Prostate gland (tissue), 2 donors: ENCODE data around the gene SRM. TPM values are rescaled to one million over a fixed set of nuclear protein-coding genes. Genes with fewer than 3 reads are reported as not detected.

ENCODE experiments used
- DNase-seq: peaks from one replicate; pipeline ENCODE4 v3.0.0-alpha.2; 2019; ENCODE audit warnings: low spot score
- H3K27ac ChIP-seq, 2 donors: fragments of 200-600 bp; sonication (generic); 2 replicates each; pipeline ENCODE4 v1.5.1; 2017 to 2019
- H3K27me3 ChIP-seq: fragments of 200-600 bp; sonication (generic); replicated peaks from 2 replicates; pipeline ENCODE4 v1.5.1; 2019; ENCODE audit not compliant: insufficient read depth
- H3K36me3 ChIP-seq, 2 donors: fragments of 200-600 bp; sonication (generic); 1 replicate in 1 of 2; 2 replicates in 1 of 2; pipeline versions ENCODE4 v1.5.1 to v1.8.1; 2017 to 2019
- H3K4me1 ChIP-seq: fragments of 200-600 bp; sonication (generic); replicated peaks from 2 replicates; pipeline ENCODE4 v1.5.1; 2019
- H3K4me3 ChIP-seq, 2 donors: fragments of 200-600 bp; sonication (generic); 2 replicates each; pipeline ENCODE4 v1.5.1; 2017 to 2019
- H3K9me3 ChIP-seq: fragments of 200-600 bp; sonication (generic); 2 replicates; pipeline ENCODE4 v1.5.1; 2017
- POLR2A ChIP-seq: fragments of 450-650 bp; IDR thresholded peaks from one replicate; pipeline ENCODE4 v1.6.1; 2016; ENCODE audit warnings: antibody characterized with exemption, mild to moderate bottlenecking
- POLR2AphosphoS5 ChIP-seq: sonication (generic); formaldehyde crosslinking; IDR thresholded peaks from one replicate; pipeline ENCODE4 v1.6.1; 2017; ENCODE audit warnings: antibody characterized with exemption
- WGBS: methylation state at CpG from one replicate; pipeline ENCODE4 v1.1.5; 2018; 5-methylcytosine and 5-hydroxymethylcytosine counted together
- intact Hi-C: fragments of 100-400 bp; cut with DNase I; formaldehyde crosslinking; loops from one replicate; pipeline ENCODE4 v1.14.2; 2022
- total RNA-seq, 2 donors: library from RNA; depleted of rRNA; stranded (reverse); fragments of >200 nt; gene quantifications; one replicate each; pipeline ENCODE4 v1.1.0, GENCODE V29; 2016
- TF ChIP-seq, protein P1 (sequence below), 4 experiments: fragments of 200-600 bp in 2 of 4; fragments of 450-650 bp in 2 of 4; sonication (generic) in 2 of 4; IDR thresholded peaks; 1 replicate in 3 of 4; 2 replicates in 1 of 4; pipeline ENCODE4 v1.5.1; 2016 to 2019; ENCODE audit warnings: antibody characterized with exemption in 4 of 4, mild to moderate bottlenecking in 2 of 4, moderate library complexity in 2 of 4

Gene SRM
- total RNA-seq, 2 donors from 2014 or later: 39.3 to 89.2 TPM

DNA sequence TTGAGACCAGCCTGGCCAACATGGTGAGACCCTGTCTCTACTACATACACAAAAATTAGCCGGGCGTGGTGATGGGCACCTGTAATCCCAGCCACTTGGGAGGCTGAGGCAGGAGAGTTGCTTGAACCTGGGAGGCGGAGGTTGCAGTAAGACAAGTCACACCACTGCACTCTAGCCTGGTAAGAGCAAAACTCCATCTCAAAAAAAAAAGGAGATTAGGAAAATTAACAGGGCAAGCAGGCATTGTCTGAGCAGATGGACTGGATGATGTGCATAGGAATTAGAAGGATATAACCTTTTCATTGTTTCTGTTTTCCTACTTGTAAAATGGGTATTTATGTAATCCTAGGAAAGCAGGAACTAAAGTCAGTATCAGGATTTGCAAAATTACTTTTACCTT, 31.8 kb downstream of the SRM start:
- no peaks in the 10 kb centered on the region for H3K36me3 ChIP-seq
- WGBS: 83% methylated on average over 3 of the region's 3 CpGs
- intact Hi-C loops: no loop called here
- H3K27me3 ChIP-seq: no peaks in the 10 kb centered on the region
- no peaks in the 10 kb centered on the region for H3K9me3 ChIP-seq
- H3K4me1 ChIP-seq: no peaks in the 10 kb centered on the region
- no peak overlapping the region for H3K4me3 ChIP-seq
- H3K27ac ChIP-seq: no peak overlapping the region
- DNase-seq: no peak
- TF ChIP-seq POLR2AphosphoS5: no peak

DNA sequence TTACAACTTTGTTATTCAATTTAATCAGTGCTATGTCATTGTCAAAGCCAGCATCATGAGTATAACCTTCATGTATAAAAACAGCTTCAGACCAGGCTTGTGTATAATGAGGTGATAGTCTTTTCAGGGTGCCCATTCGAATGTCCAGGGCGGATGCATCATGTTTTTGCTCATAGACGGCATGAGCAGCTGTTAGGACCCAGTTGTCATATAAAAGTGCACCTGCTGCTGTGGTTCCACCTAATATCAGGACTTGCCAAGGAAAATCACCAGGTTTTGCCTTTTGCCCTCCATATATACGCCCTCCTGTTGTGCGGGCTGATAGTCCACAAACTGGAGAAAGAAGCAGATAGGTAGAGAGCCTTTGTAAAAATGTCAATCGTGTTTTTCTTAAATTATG, 32.5 kb downstream of the SRM start:
- Histone ChIP-seq H3K4me1 (no peaks in the 10 kb centered on the region), H3K27me3 (no peaks in the 10 kb centered on the region), H3K36me3 (peaks cover 1 to 3% of the 10 kb centered on the region in 2 donors), H3K9me3 (no peaks in the 10 kb centered on the region), H3K27ac (no peak overlapping the region), H3K4me3 (no peak overlapping the region)
- TF ChIP-seq POLR2AphosphoS5 (no peak), POLR2A (no peak)
- TF ChIP-seq, protein P1, sequence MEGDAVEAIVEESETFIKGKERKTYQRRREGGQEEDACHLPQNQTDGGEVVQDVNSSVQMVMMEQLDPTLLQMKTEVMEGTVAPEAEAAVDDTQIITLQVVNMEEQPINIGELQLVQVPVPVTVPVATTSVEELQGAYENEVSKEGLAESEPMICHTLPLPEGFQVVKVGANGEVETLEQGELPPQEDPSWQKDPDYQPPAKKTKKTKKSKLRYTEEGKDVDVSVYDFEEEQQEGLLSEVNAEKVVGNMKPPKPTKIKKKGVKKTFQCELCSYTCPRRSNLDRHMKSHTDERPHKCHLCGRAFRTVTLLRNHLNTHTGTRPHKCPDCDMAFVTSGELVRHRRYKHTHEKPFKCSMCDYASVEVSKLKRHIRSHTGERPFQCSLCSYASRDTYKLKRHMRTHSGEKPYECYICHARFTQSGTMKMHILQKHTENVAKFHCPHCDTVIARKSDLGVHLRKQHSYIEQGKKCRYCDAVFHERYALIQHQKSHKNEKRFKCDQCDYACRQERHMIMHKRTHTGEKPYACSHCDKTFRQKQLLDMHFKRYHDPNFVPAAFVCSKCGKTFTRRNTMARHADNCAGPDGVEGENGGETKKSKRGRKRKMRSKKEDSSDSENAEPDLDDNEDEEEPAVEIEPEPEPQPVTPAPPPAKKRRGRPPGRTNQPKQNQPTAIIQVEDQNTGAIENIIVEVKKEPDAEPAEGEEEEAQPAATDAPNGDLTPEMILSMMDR (IDR thresholded peaks at IDR 0.05): no peak
- DNase-seq: no peak
- intact Hi-C loops: no loop called here
- WGBS: 72% methylated on average over 6 of the region's 6 CpGs

DNA sequence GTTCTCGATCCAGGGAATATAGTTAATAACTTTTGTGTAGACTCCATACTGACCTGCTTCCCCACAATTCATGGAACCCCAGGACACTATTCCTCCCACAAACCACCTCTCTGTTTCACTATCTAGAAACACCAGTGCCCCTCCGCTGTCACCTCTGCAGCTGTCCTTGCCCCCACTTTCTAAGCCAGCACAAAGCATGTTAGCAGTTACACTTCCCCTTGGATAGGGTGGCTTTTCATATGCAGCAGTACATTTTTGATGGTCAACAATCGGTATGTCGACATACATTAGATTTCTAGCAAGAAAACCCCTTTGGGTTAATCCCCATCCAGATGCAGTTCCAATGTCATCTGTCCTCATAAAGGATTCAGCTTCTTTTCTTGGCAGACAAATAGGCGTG, 32.9 kb downstream of the SRM start:
- Histone ChIP-seq H3K4me1 (no peaks in the 10 kb centered on the region), H3K27ac (no peak overlapping the region), H3K9me3 (no peaks in the 10 kb centered on the region), H3K4me3 (no peak overlapping the region), H3K36me3 (peaks cover 5 to 8% of the 10 kb centered on the region in 2 donors), H3K27me3 (no peaks in the 10 kb centered on the region)
- TF ChIP-seq POLR2A: no peak
- TF ChIP-seq, protein P1 (IDR thresholded peaks at IDR 0.05): no peak
- no peak for TF ChIP-seq POLR2AphosphoS5
- intact Hi-C loops: no loop called here
- WGBS: 91% methylated on average over 5 of the region's 5 CpGs
- no peak for DNase-seq

DNA sequence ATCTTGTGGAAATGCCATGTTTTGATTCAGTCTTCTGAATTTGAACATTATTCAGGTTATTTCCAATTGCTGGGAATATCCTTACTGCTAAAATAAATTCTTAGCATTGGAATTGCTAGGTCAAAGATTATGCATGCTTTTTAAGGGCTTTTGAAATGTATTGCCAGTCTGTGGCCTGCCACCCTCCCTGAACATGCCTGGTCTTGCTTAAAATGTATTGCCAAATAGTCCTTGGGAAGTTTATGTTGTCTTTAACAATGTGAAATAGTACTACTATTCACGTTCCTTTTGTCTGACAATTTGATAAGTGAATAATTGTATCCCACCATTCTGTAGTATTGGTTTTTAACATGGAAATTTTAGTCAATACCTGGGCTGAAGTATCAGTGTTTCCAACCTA, 33.8 kb downstream of the SRM start:
- no peak overlapping the region for H3K27ac ChIP-seq
- no peak overlapping the region for H3K4me3 ChIP-seq
- intact Hi-C loops: no loop called here
- H3K4me1 ChIP-seq: no peaks in the 10 kb centered on the region
- TF ChIP-seq POLR2AphosphoS5: no peak
- peaks cover 12 to 16% of the 10 kb centered on the region in 2 donors for H3K36me3 ChIP-seq
- DNase-seq: no peak
- no peaks in the 10 kb centered on the region for H3K9me3 ChIP-seq
- H3K27me3 ChIP-seq: no peaks in the 10 kb centered on the region
- 31% methylated on average over 1 of the region's 1 CpG for WGBS

DNA sequence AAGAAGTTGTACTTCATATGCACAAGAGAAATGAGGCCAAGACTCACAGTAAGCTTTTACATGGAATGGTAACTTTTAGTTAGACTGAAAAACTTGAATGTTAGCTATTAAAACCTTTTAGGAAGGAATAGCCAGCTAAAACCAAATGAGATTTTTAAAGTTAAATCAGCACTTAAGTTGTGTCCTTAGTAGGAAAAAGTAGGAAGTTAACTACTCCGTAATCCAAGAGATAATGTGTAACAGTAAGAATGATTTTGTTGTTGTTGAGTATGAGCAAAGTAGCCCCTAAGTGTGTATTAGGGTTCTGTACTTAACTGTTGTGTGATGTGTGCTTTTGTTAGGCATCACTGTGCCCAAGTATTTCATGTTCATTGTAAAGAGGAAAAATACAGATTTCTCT, 34.2 kb downstream of the SRM start:
- TF ChIP-seq POLR2AphosphoS5: no peak
- TF ChIP-seq, protein P1 (IDR thresholded peaks at IDR 0.05): no peak
- no peak for TF ChIP-seq POLR2A
- Histone ChIP-seq H3K27me3 (no peaks in the 10 kb centered on the region), H3K36me3 (peaks cover 12 to 16% of the 10 kb centered on the region in 2 donors), H3K27ac (no peak overlapping the region), H3K4me3 (no peak overlapping the region), H3K9me3 (no peaks in the 10 kb centered on the region), H3K4me1 (no peaks in the 10 kb centered on the region)
- WGBS: 90% methylated on average over 1 of the region's 1 CpG
- intact Hi-C loops: no loop called here
- DNase-seq: no peak

DNA sequence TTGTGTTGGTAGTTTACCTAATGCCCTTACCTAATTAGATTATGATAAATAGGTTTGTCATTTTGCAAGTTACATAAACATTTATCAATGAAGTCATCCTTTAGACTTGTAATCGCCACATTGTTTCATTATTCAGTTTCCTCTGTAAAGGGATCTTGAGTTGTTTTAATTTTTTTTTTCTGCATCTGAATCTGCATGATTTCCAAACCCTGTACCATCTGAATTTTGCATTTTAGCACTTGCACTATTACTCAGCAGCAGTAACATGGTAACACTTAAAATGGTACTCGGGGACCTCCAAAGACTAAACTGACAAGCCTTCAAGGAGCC, 35.0 kb downstream of the SRM start:
- no peak overlapping the region for H3K4me3 ChIP-seq
- 74% methylated on average over 2 of the region's 2 CpGs for WGBS
- H3K27me3 ChIP-seq: no peaks in the 10 kb centered on the region
- H3K9me3 ChIP-seq: no peaks in the 10 kb centered on the region
- H3K27ac ChIP-seq: no peak overlapping the region
- TF ChIP-seq POLR2AphosphoS5: no peak
- TF ChIP-seq POLR2A: no peak
- TF ChIP-seq, protein P1 (IDR thresholded peaks at IDR 0.05): no peak
- H3K36me3 ChIP-seq: peaks cover 15 to 24% of the 10 kb centered on the region in 2 donors
- no peaks in the 10 kb centered on the region for H3K4me1 ChIP-seq
- DNase-seq: no peak
- intact Hi-C loops: no loop called here
